ENCODE measurements around the gene TAF11L13. TPM values are rescaled to one million over a fixed set of nuclear protein-coding genes. Genes with fewer than 3 reads are reported as not detected.

TAF11L13 gene
- total RNA-seq, 6 experiments from 2014 or later = not detected

- Mint-ChIP-seq H3K36me3 (ENCODE audit: low read depth) (no peaks in the 10 kb centered on the region), H3K27ac (no peak overlapping the region), H3K4me1 (ENCODE audit: low read depth) (no peaks in the 10 kb centered on the region), H3K4me3 (no peak overlapping the region), H3K27me3 (ENCODE audit: insufficient read depth) (no peaks in the 10 kb centered on the region; the same call in 1 of the 2 replicates), H3K9me3 (no peaks in the 10 kb centered on the region)
- no peak for TF ChIP-seq CTCF (IDR thresholded peaks at IDR 0.05)
- no peak for DNase-seq
Measured at GRCh38 chr5:17678751-17679324, 47.0 kb downstream of the TAF11L13 start.

- DNase-seq = no peak
- Mint-ChIP-seq H3K36me3 (ENCODE audit: low read depth) (no peaks in the 10 kb centered on the region), H3K27ac (no peak overlapping the region), H3K9me3 (no peaks in the 10 kb centered on the region), H3K4me1 (ENCODE audit: low read depth) (no peaks in the 10 kb centered on the region), H3K27me3 (ENCODE audit: insufficient read depth) (no peaks in the 10 kb centered on the region; the same call in 1 of the 2 replicates), H3K4me3 (no peak overlapping the region)
- TF ChIP-seq CTCF (IDR thresholded peaks at IDR 0.05) = no peak
Measured at GRCh38 chr5:17679597-17680203, 47.8 kb downstream of the TAF11L13 start.

- Mint-ChIP-seq H3K27me3 (ENCODE audit: insufficient read depth) (no peaks in the 10 kb centered on the region; the same call in 1 of the 2 replicates), H3K4me1 (ENCODE audit: low read depth) (no peaks in the 10 kb centered on the region), H3K4me3 (no peak overlapping the region), H3K27ac (no peak overlapping the region), H3K36me3 (ENCODE audit: low read depth) (no peaks in the 10 kb centered on the region), H3K9me3 (no peaks in the 10 kb centered on the region)
- no peak for TF ChIP-seq CTCF (IDR thresholded peaks at IDR 0.05)
- DNase-seq = no peak
Measured at GRCh38 chr5:17680737-17681136, 48.8 kb downstream of the TAF11L13 start.

Other genes starting within 250 kb of the TAF11L13 start
- not detected for gene TAF11L2, start 133.9 kb upstream of the TAF11L13 start, total RNA-seq (2021; fragmentation: NEBNext Ultra II Directional; extraction: Animal tissue kit (Norgen Biotek cat#: 25700))
- gene TAF11L3, start 113.7 kb upstream of the TAF11L13 start, total RNA-seq (2021; fragmentation: NEBNext Ultra II Directional; extraction: Animal tissue kit (Norgen Biotek cat#: 25700)) = not detected
- not detected for gene TAF11L4, start 110.3 kb upstream of the TAF11L13 start, total RNA-seq (2021; fragmentation: NEBNext Ultra II Directional; extraction: Animal tissue kit (Norgen Biotek cat#: 25700))
- gene TAF11L5, start 106.9 kb upstream of the TAF11L13 start, total RNA-seq (2021; fragmentation: NEBNext Ultra II Directional; extraction: Animal tissue kit (Norgen Biotek cat#: 25700)) = not detected
- gene TAF11L6, start 103.4 kb upstream of the TAF11L13 start, total RNA-seq (2021; fragmentation: NEBNext Ultra II Directional; extraction: Animal tissue kit (Norgen Biotek cat#: 25700)) = not detected
- gene TAF11L7, start 46.3 kb upstream of the TAF11L13 start, total RNA-seq (2021; fragmentation: NEBNext Ultra II Directional; extraction: Animal tissue kit (Norgen Biotek cat#: 25700)) = not detected
- not detected for gene TAF11L8, start 41.1 kb upstream of the TAF11L13 start, total RNA-seq (2021; fragmentation: NEBNext Ultra II Directional; extraction: Animal tissue kit (Norgen Biotek cat#: 25700))
- not detected for gene TAF11L9, start 37.7 kb upstream of the TAF11L13 start, total RNA-seq (2021; fragmentation: NEBNext Ultra II Directional; extraction: Animal tissue kit (Norgen Biotek cat#: 25700))
- gene TAF11L10, start 34.3 kb upstream of the TAF11L13 start, total RNA-seq (2021; fragmentation: NEBNext Ultra II Directional; extraction: Animal tissue kit (Norgen Biotek cat#: 25700)) = not detected
- gene TAF11L11, start 27.9 kb upstream of the TAF11L13 start, total RNA-seq (2021; fragmentation: NEBNext Ultra II Directional; extraction: Animal tissue kit (Norgen Biotek cat#: 25700)) = not detected
- gene TAF11L12, start 21.7 kb upstream of the TAF11L13 start, total RNA-seq (2021; fragmentation: NEBNext Ultra II Directional; extraction: Animal tissue kit (Norgen Biotek cat#: 25700)) = not detected
- gene TAF11L14, start 2.4 kb downstream of the TAF11L13 start, total RNA-seq (2021; fragmentation: NEBNext Ultra II Directional; extraction: Animal tissue kit (Norgen Biotek cat#: 25700)) = not detected

Data from HFFc6 (cell line).